Measurements from ENCODE around the gene HDGFL2. TPM values are rescaled to one million over a fixed set of nuclear protein-coding genes. Genes with fewer than 3 reads are reported as not detected.

HDGFL2 gene
- total and polyA plus RNA-seq, 2 donors: 26.2 to 36.9 TPM

- Histone ChIP-seq H3K27me3 (ENCODE audit: control insufficient read depth in 2 of 2, insufficient read depth in 1 of 2, low read length in 1 of 2) (no peaks in the 10 kb centered on the region), H3K4me1 (ENCODE audit: control insufficient read depth in 2 of 2, insufficient read depth in 2 of 2, low read length in 2 of 2) (no peaks in the 10 kb centered on the region), H3K4me3 (ENCODE audit: low read length in 2 of 2) (no peak overlapping the region), H3K36me3 (ENCODE audit: control insufficient read depth in 2 of 2, insufficient read depth in 2 of 2, low read length in 1 of 2) (peaks cover 13 to 36% of the 10 kb centered on the region in 2 donors), H3K9me3 (ENCODE audit: control insufficient read depth in 2 of 2, insufficient read depth in 1 of 2, low read length in 1 of 2) (no peaks in the 10 kb centered on the region), H3K27ac (ENCODE audit: low read depth in 1 of 2, low read length in 1 of 2) (no peak overlapping the region)
- 96% methylated on average over 17 of the region's 17 CpGs for WGBS
- no peak for DNase-seq (ENCODE audit: low read depth in 6 of 9, low spot score in 9 of 9)
Observed at GRCh38 chr19:4506449-4507149, 34.5 kb downstream of the HDGFL2 start.

GRCh38 chr19:4507150-4507452, 35.0 kb downstream of the HDGFL2 start:
- Histone ChIP-seq H3K27me3 (ENCODE audit: control insufficient read depth in 2 of 2, insufficient read depth in 1 of 2, low read length in 1 of 2) (no peaks in the 10 kb centered on the region), H3K4me3 (ENCODE audit: low read length in 2 of 2) (no peak overlapping the region), H3K36me3 (ENCODE audit: control insufficient read depth in 2 of 2, insufficient read depth in 2 of 2, low read length in 1 of 2) (peaks cover 13 to 30% of the 10 kb centered on the region in 2 donors), H3K4me1 (ENCODE audit: control insufficient read depth in 2 of 2, insufficient read depth in 2 of 2, low read length in 2 of 2) (no peaks in the 10 kb centered on the region), H3K27ac (ENCODE audit: low read depth in 1 of 2, low read length in 1 of 2) (no peak overlapping the region), H3K9me3 (ENCODE audit: control insufficient read depth in 2 of 2, insufficient read depth in 1 of 2, low read length in 1 of 2) (no peaks in the 10 kb centered on the region)
- no peak for DNase-seq (ENCODE audit: low read depth in 6 of 9, low spot score in 9 of 9)
- WGBS: 98% methylated on average over 12 of the region's 12 CpGs

GRCh38 chr19:4507804-4508203, 35.7 kb downstream of the HDGFL2 start:
- H3K36me3 ChIP-seq (ENCODE audit: control insufficient read depth in 2 of 2, insufficient read depth in 2 of 2, low read length in 1 of 2): peaks cover 7 to 23% of the 10 kb centered on the region in 2 donors
- H3K4me3 ChIP-seq (ENCODE audit: low read length in 2 of 2): no peak overlapping the region
- no peaks in the 10 kb centered on the region for H3K9me3 ChIP-seq (ENCODE audit: control insufficient read depth in 2 of 2, insufficient read depth in 1 of 2, low read length in 1 of 2)
- no peaks in the 10 kb centered on the region for H3K27me3 ChIP-seq (ENCODE audit: control insufficient read depth in 2 of 2, insufficient read depth in 1 of 2, low read length in 1 of 2)
- no peaks in the 10 kb centered on the region for H3K4me1 ChIP-seq (ENCODE audit: control insufficient read depth in 2 of 2, insufficient read depth in 2 of 2, low read length in 2 of 2)
- 96% methylated on average over 17 of the region's 17 CpGs for WGBS
- DNase-seq (ENCODE audit: low read depth in 6 of 9, low spot score in 9 of 9): no peak
- H3K27ac ChIP-seq (ENCODE audit: low read depth in 1 of 2, low read length in 1 of 2): no peak overlapping the region

GRCh38 chr19:4508698-4509097, 36.6 kb downstream of the HDGFL2 start:
- H3K4me1 ChIP-seq (ENCODE audit: control insufficient read depth in 2 of 2, insufficient read depth in 2 of 2, low read length in 2 of 2): no peaks in the 10 kb centered on the region
- WGBS: 94% methylated on average over 21 of the region's 21 CpGs
- H3K9me3 ChIP-seq (ENCODE audit: control insufficient read depth in 2 of 2, insufficient read depth in 1 of 2, low read length in 1 of 2): no peaks in the 10 kb centered on the region
- H3K27ac ChIP-seq (ENCODE audit: low read depth in 1 of 2, low read length in 1 of 2): no peak overlapping the region
- peaks cover 4 to 15% of the 10 kb centered on the region in 2 donors for H3K36me3 ChIP-seq (ENCODE audit: control insufficient read depth in 2 of 2, insufficient read depth in 2 of 2, low read length in 1 of 2)
- no peak for DNase-seq (ENCODE audit: low read depth in 6 of 9, low spot score in 9 of 9)
- H3K27me3 ChIP-seq (ENCODE audit: control insufficient read depth in 2 of 2, insufficient read depth in 1 of 2, low read length in 1 of 2): no peaks in the 10 kb centered on the region
- H3K4me3 ChIP-seq (ENCODE audit: low read length in 2 of 2): no peak overlapping the region

GRCh38 chr19:4510435-4511255, 38.5 kb downstream of the HDGFL2 start:
- WGBS: 90% methylated on average over 37 of the region's 37 CpGs
- Histone ChIP-seq H3K27me3 (ENCODE audit: control insufficient read depth in 2 of 2, insufficient read depth in 1 of 2, low read length in 1 of 2) (no peaks in the 10 kb centered on the region), H3K4me3 (ENCODE audit: low read length in 2 of 2) (no peak overlapping the region), H3K27ac (ENCODE audit: low read depth in 1 of 2, low read length in 1 of 2) (no peak overlapping the region), H3K4me1 (ENCODE audit: control insufficient read depth in 2 of 2, insufficient read depth in 2 of 2, low read length in 2 of 2) (no peaks in the 10 kb centered on the region), H3K36me3 (ENCODE audit: control insufficient read depth in 2 of 2, insufficient read depth in 2 of 2, low read length in 1 of 2) (peaks cover 0 to under 1% of the 10 kb centered on the region in 2 donors), H3K9me3 (ENCODE audit: control insufficient read depth in 2 of 2, insufficient read depth in 1 of 2, low read length in 1 of 2) (no peaks in the 10 kb centered on the region)
- no peak for DNase-seq (ENCODE audit: low read depth in 6 of 9, low spot score in 9 of 9)

GRCh38 chr19:4511300-4512054, 39.4 kb downstream of the HDGFL2 start:
- no peaks in the 10 kb centered on the region for H3K4me1 ChIP-seq (ENCODE audit: control insufficient read depth in 2 of 2, insufficient read depth in 2 of 2, low read length in 2 of 2)
- WGBS: 88% methylated on average over 27 of the region's 27 CpGs
- H3K9me3 ChIP-seq (ENCODE audit: control insufficient read depth in 2 of 2, insufficient read depth in 1 of 2, low read length in 1 of 2): no peaks in the 10 kb centered on the region
- no peak overlapping the region for H3K4me3 ChIP-seq (ENCODE audit: low read length in 2 of 2)
- H3K36me3 ChIP-seq (ENCODE audit: control insufficient read depth in 2 of 2, insufficient read depth in 2 of 2, low read length in 1 of 2): no peaks in the 10 kb centered on the region
- H3K27me3 ChIP-seq (ENCODE audit: control insufficient read depth in 2 of 2, insufficient read depth in 1 of 2, low read length in 1 of 2): no peaks in the 10 kb centered on the region
- H3K27ac ChIP-seq (ENCODE audit: low read depth in 1 of 2, low read length in 1 of 2): no peak overlapping the region
- DNase-seq (ENCODE audit: low read depth in 6 of 9, low spot score in 9 of 9): no peak

GRCh38 chr19:4512070-4512469, 40.0 kb downstream of the HDGFL2 start:
- Histone ChIP-seq H3K9me3 (ENCODE audit: control insufficient read depth in 2 of 2, insufficient read depth in 1 of 2, low read length in 1 of 2) (no peaks in the 10 kb centered on the region), H3K27me3 (ENCODE audit: control insufficient read depth in 2 of 2, insufficient read depth in 1 of 2, low read length in 1 of 2) (no peaks in the 10 kb centered on the region), H3K4me3 (ENCODE audit: low read length in 2 of 2) (no peak overlapping the region), H3K4me1 (ENCODE audit: control insufficient read depth in 2 of 2, insufficient read depth in 2 of 2, low read length in 2 of 2) (no peaks in the 10 kb centered on the region), H3K36me3 (ENCODE audit: control insufficient read depth in 2 of 2, insufficient read depth in 2 of 2, low read length in 1 of 2) (no peaks in the 10 kb centered on the region), H3K27ac (ENCODE audit: low read depth in 1 of 2, low read length in 1 of 2) (no peak overlapping the region)
- WGBS: 91% methylated on average over 17 of the region's 17 CpGs
- no peak for DNase-seq (ENCODE audit: low read depth in 6 of 9, low spot score in 9 of 9)

GRCh38 chr19:4513248-4513647, 41.2 kb downstream of the HDGFL2 start:
- H3K27me3 ChIP-seq (ENCODE audit: control insufficient read depth in 2 of 2, insufficient read depth in 1 of 2, low read length in 1 of 2): no peaks in the 10 kb centered on the region
- no peak for DNase-seq (ENCODE audit: low read depth in 6 of 9, low spot score in 9 of 9)
- H3K36me3 ChIP-seq (ENCODE audit: control insufficient read depth in 2 of 2, insufficient read depth in 2 of 2, low read length in 1 of 2): no peaks in the 10 kb centered on the region
- H3K4me1 ChIP-seq (ENCODE audit: control insufficient read depth in 2 of 2, insufficient read depth in 2 of 2, low read length in 2 of 2): no peaks in the 10 kb centered on the region
- 95% methylated on average over 17 of the region's 17 CpGs for WGBS
- no peaks in the 10 kb centered on the region for H3K9me3 ChIP-seq (ENCODE audit: control insufficient read depth in 2 of 2, insufficient read depth in 1 of 2, low read length in 1 of 2)
- H3K27ac ChIP-seq (ENCODE audit: low read depth in 1 of 2, low read length in 1 of 2): no peak overlapping the region
- no peak overlapping the region for H3K4me3 ChIP-seq (ENCODE audit: low read length in 2 of 2)

GRCh38 chr19:4515732-4516131, 43.6 kb downstream of the HDGFL2 start:
- Histone ChIP-seq H3K4me3 (ENCODE audit: low read length in 2 of 2) (no peak overlapping the region), H3K9me3 (ENCODE audit: control insufficient read depth in 2 of 2, insufficient read depth in 1 of 2, low read length in 1 of 2) (peaks cover 0 to 16% of the 10 kb centered on the region in 2 donors), H3K27ac (ENCODE audit: low read depth in 1 of 2, low read length in 1 of 2) (no peak overlapping the region), H3K4me1 (ENCODE audit: control insufficient read depth in 2 of 2, insufficient read depth in 2 of 2, low read length in 2 of 2) (no peaks in the 10 kb centered on the region), H3K36me3 (ENCODE audit: control insufficient read depth in 2 of 2, insufficient read depth in 2 of 2, low read length in 1 of 2) (no peaks in the 10 kb centered on the region), H3K27me3 (ENCODE audit: control insufficient read depth in 2 of 2, insufficient read depth in 1 of 2, low read length in 1 of 2) (no peaks in the 10 kb centered on the region)
- no peak for DNase-seq (ENCODE audit: low read depth in 6 of 9, low spot score in 9 of 9)
- 97% methylated on average over 5 of the region's 5 CpGs for WGBS
